SIG-M5 (cell line): ENCODE data around the gene CCDC149.

Experiments used
- DNase-seq: peaks from one replicate; lab custom pipeline; 2025; lab: John Stamatoyannopoulos, UW

CCDC149 gene

DNA sequence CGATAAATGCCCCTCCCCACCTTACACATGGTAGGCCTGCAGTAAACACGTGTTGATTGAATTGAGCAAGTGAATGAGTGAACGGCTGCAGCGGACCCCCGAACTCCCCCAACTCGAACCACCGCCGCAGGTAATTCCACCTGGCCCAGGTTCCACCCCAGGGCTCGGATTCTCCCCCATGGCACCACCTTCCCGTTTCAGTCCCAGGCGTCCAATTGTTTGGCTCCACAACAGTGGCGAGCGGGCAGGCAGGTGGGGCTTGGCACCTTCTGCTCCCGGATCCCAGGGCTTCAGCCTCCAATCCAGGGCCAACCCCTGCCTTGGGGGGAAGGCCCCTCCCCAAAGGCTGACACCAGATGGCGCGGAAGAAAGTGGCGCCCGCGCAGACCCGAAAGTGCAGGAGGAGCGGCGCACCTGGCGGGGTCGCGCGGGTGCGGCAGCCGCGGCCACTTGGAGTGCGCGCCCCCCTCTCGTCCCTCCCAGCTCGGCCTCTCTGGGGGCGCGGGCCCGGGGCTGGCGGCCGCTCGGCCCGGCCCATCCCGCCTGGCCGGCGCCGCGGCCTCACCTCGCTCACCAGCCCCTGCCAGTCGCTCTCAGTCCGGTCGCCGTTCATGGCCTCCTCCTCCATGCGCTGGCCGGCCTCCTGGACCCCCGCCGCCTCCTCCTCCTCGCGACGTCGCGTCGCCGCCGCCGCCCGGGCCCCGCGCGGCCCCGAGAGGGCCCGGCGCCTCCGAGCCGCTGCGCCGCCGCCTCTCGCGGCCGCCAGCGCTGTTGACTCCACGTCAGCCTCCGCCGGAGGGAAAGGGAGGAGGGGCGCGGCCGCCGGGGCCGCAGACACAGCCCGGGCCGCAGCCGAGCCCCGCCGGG, at the start of gene CCDC149:
Gene CCDC149 (minus strand): TSS at position 791 of the 867 bp plus-strand sequence. CDS start 178 bp downstream, at position 613.
- no peak for DNase-seq

DNA sequence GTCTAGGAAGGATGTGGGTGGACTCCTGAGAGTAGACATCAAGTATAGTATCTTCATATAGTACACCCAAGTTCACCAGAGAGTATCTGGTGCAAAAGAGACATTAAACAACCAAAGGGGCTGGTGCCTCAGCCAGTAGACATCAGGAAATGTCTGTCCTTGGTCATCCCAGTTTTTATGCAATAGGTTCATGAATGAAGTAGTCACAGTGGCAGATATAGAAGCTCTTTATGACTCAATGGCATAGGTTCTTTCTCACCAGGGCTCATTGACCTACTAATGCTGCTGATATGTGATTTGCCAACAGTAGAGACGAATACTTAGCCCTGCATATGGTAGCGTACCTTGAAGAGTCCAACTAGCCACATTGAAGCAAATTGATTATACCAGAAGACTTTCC, 45.0 kb upstream of the CCDC149 start:
- DNase-seq, result no peak

DNA sequence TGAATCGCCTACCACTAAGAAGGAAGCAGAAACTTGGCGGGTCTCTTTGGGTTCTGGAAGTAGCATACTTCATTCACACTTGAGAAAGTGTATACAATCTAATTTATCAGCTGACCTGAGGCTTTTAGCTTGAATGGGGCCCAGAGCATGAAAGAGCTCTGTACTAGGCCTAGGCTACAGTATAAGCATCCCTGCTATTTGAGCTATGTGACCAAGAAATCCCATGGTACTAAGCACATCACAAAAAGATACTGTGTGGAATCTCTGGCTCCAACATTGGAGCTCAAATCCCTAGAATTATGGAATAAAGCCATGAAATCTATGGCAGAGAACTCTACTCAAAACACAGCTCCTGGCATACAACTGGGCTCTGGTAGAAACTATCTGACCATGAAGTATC, 43.9 kb upstream of the CCDC149 start:
- DNase-seq, result no peak

DNA sequence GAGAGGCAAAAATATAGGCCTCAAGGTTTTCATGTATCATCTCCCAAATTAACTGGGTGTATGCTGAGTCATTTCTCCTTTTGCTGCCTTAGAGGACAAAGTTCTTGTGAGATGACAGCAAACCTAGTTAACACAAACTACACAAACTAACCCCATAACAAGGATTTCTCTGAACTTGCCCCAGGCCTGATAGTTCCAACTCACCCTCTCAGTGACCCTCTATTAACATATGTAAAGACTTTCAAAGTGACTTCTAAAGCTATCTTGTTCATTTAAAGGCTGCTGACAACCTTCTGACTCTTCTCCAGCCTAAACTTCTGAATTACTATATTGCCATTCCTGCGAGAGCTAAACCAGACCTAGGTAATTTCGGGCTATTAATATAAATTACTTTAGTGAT, 43.2 kb upstream of the CCDC149 start:
- DNase-seq, result no peak

DNA sequence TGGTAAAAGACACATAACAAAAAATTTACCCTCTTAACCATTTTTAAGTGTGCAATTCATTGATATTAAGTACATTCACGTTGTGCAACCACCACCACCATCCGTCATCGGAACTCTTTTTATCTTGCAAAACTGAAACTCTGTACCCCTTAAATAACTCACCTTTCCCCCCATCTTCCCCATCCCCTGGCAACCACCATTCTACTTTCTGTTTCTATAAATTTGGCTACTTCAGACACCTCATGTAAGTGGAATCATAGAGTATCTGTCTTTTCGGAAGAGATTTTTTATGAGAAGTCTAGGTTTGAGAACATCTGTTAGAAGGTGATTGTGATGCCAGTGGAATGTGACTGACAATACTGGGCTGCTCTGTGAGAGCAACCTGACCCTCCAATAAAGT, 39.8 kb upstream of the CCDC149 start:
- no peak for DNase-seq

DNA sequence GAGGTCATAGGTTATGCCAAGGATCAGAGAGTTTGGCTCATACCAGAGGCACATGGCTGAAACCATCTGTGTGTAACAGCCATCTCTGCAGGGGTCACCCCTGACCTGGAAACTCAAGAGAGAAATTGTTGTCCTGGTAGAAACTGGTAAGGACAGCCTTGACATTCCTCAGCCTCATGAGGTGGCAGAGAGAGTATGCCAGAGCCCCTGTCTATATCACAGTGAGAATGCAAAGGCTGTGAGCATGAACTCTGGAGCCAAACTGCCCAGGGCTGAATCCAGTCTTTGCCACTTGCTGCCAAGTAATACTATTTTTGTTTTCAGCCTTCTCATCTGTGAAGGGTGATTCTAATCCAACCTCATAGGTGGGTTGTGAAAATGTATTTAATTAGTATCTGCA, 37.1 kb upstream of the CCDC149 start:
- DNase-seq, result no peak

DNA sequence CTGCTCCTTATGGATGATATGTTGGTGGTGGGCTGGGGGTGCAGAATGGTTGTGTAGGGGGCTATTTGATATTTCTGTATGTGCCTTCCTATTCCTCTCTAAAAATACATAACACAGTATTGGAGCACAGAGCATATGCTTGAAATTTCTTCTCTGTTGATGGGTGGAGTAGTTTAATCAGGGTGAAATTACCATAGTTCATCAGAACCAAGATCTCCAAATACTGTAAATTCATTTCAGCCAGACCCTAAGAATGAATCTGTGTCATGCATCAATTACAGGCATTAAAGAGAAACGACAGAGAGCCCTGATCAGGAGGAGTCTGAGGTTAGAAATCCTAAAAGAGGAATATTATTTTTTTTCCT, 25.1 kb upstream of the CCDC149 start:
- DNase-seq, result no peak

DNA sequence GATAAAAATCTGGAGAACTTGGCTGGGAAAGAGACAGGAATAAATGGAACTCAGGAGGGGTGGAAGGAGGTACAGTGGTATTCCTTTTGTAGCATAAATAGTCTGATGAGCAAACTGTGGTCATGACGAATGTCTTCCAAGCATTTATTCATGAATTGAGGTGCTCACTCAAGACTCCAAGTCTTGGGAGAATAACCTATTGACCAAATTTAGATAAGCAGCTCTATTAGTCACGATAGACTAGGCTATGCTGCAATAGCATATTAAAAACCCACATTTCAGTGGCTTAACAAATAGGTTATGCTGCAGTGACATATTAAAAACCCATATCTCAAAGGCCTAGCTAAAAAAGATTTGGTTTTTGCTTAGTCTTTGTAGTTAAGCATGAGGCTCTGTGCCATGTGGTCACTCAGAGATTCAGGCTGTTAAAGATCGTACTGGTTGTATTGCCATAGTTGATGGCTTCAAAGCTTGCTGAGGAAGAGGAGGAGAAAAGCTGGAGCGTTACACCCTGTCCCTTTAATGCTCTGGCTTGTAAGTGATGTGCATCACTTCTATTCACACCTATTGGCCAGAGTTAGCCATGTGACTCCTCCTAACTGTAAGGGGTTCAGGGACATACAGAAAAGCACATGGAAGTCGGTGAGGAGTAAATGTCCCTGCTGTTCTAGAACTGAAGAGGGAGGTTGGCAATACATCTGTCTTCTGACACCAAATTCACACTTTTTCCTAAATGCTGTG, 24.5 kb upstream of the CCDC149 start:
- no peak for DNase-seq

DNA sequence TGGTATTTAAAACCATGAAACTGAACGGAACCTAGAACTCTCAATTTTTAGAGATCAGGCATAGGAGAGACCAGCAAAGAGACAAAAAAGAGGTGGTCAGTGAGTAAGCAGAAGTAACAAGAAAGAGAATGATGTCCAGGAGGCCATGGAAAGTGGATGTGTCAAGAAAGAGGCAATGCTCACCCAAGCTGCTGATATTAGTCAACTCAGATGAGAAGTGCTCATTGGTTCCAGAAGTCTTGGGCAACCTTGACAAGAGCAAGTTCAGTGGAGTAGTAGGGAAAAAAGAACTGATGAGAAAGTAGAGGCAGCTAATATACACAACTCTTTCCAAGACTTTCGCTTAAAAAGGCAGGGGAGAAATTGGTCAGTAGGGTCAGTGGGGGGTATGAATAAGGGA, 23.0 kb upstream of the CCDC149 start:
- no peak for DNase-seq

DNA sequence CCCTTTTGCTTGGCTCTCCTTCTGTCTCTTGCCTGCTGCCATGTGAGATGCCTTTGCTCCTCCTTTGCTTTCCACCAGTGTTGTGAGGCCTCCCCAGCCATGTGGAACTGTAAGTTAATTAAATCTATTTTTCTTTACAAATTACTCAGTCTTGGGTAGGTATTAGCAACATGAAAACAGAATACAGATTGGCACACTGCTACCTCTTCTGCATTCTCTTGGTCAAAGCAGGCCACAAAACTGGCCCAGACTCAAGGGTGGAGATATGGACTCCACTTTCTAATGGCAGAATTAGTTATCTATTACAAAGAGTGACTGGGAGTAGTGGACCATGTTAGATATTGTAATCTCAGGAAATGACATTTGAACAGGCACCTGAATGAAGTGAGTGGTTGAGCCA, 21.5 kb upstream of the CCDC149 start:
- DNase-seq, result no peak

DNA sequence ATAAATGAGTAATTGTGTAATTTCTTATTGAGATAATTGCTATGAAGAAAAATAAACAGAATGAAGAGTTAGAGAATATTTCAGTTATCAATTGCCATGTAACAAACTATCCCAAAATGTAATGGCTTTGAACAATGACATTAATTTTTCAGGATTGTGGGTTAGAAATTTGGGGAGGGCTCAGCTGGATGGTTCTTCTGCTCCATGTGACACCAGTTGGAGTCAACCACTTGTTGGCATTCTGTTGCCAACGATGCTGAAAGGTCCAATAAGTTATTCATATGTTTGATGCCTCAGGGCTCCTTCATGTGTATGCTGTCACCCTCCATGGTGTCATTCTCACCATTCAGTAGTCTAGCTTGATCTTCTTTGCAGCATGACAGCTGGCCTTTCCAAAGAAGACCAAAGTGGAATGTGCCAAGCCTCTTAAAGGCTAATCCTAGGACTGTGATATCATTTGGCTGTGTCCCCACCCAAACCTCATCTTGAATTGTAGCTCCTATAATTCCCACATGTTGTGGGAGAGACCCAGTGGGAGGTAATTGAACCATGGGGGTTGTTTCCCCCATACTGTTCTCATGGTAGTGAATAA, 20.9 kb upstream of the CCDC149 start:
- no peak for DNase-seq

DNA sequence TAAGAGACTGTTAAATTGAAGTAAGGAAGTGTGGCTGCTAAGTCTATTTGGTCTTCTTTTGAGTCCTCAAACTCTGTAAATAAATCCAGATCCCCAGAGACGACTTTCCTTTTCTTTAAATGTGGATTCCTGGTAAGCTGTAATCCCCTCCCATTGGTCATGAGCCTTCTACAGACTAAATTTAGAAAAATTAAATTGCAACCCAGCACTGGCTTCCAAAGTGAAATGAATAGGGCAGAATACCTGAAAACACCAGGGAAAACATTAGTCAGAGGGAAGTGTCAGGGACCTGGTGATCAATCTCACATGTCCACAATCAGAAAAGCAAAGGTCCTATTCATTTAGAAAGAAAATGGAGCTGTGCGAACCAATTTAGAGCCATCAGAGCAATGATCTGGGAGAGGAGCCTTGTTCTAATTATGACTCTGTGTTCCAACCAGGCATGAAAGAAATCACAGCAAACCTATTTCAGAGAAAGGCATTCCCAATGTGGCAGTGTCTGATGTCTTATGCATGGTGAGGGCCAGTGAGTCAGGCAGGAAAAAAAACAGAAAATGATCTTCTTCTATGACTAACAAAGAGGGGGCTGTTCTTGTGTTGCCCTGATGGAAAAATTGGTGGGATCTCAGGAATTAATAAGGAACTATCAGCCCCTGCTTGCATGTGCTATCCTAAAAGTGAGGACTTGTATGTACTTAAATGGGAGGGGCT, 19.8 kb upstream of the CCDC149 start:
- no peak for DNase-seq

DNA sequence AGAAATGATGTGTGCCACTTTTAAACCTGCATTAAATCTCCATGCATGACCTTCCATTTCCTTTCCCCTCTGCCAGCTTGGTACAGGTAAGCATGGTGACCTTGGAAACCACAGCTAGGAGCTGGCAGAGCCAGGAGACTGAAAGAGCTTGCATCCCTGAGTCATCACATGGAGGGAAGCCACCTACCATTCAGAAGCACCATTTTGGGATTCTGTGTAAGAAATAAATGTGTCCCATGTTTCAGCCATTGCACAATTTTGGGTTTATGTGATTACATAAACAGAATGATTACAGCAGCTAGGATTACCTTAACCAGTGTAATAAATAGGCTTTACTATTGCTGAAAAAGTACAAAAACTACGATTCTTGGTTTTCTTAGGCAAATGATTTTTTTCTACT, 17.3 kb upstream of the CCDC149 start:
- no peak for DNase-seq

DNA sequence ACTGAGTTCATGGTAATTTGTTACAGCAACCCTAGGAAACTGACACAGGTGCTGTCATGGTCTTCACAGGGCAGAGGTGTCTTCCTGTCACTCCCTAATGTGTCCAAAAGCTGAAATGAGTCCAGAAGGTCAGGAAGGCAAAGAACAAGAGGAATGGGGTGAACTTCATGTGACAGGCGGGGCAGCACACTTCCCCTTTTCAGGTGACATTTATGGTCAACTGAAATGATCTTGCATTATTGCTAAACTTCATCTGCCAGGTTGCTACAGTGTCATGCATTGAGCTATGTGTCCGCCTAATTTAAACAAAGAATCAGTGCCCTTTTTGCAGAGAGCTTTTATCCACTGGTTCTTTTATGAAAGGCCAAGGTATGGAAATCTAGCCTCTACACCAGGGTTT, 15.9 kb upstream of the CCDC149 start:
- DNase-seq, result no peak

DNA sequence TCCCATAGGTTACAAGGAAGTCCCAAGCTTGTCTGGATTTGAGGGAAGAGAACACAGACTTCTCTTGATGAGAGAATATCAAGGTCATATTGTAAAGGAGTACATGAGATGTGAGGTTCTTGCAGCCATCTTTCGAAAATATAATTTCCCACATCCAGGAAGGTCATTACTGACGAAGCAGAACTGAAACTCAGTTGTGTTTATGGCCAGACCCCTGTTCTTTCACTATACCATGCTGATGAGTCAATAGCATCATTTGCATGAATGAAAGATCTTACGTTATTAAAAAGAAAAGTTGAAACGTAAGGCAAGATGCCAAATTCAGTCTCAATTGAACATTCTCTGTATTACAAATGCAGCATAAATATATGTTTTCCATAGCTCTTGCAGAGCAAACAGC, 14.2 kb upstream of the CCDC149 start:
- DNase-seq, result no peak

DNA sequence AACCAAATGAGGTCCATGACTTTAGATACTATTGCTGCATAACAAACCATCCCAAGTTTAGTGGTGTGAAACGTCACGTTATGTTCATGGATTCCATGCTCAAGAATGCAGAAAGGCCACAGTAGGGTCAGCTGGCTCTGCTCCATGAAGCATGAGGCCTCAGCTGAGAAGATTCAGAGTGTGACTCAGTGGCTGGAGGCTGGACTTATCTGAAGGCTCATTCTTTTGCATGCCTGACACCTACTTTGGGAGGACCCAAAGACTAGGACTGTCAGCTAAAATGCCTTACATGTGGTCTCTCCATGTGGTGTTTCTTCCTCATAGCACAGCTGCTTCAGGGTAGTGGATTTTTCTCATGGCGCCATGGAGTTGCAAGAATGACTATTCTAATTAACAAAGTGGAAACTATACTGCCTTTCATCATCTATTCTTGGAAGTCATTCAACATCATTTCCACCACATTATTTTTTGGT, 11.5 kb upstream of the CCDC149 start:
- DNase-seq, result no peak

DNA sequence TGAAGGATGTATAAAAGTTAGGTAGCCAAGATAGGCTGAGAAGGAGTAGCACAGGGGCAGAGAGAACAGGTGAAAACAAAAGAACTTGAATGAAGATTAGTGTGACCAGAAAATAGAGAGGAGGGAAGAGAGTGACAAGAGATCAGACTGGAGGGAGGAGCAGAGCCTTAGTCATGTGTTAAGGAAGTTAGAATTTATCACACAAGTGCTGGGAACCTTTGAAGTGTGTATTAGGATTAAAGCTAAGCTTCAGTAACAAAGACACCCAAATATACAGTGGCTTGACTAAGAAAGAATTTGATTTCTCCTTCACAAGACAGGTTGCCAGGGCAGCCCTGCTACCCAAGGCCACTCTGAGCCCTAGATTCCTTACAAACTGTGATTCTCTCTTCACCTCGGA, 10.7 kb upstream of the CCDC149 start:
- no peak for DNase-seq

DNA sequence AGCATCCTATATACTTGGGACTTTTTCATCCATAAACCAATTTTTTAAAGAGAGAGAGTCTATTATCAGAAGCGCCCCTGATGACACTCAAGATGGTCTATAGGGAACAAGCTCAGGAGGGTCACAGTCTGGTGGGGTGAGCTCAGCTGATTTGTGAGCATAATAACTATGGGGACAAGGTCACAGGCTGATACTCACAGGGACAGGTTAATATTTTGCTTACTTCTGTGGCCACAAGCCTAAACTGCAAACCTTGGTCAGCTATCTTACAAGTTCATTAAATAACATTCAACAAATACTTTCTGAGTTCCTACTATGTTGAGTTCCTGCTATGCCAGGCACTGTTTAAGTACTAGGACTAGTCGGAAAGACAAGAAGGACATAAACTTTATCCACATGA, 10.2 kb upstream of the CCDC149 start:
- no peak for DNase-seq

DNA sequence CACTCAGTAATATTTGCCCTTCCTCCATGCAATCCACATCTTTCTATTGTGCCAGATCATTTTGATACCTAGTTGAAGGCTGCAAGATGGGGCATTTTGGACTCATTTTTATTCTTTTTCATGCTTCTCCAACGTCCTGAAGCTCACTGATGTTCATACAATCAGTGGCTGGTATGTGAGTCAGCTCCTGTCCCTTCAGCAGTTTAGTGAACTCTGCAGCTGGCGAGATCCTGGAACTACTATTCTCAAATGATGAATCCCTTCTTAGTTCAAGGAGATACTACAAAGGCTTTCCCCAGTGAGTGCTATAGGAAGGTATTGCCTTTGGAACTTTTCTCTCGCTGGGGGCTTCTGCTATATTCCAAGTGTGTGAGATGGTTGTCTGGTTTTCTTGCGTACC, 9.6 kb upstream of the CCDC149 start:
- no peak for DNase-seq

DNA sequence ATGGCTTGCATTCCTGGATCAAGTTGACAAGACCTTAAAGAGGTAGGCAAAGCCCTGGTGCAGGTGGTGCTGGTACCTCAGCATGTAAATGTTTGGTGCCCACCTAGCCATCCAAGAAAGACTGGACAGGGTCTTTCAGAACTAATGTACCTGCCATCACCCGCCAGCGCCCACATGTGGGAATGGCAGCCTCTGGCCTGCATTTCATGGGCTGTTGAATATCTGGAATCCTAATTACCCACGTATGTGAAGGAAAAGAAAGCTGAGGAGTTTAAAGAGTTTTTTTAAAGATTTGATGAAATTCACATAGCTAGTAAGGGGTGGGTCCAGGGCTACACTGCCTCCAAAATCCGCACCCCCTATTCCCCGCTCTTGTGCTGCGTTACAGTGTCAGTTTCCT, 8.6 kb upstream of the CCDC149 start:
- DNase-seq, result no peak

DNA sequence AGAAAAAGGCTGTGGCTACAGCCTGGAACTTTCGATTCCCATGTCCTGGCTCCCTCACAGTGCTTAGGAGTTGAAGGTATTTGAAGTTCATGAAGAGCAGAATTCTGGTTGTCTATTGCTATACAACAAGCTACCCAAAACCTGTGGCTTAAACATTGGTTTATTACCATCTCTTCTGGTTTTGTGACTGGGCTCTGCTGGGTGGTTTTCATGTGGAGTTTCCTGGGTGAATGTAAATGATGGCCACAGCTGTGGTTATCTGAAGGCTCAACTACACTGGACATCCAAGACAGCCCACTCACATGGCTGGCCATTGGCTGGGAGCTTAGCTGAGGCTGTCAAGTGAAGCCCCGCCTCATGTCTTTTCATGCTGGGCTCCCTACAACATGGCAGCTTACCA, 7.2 kb upstream of the CCDC149 start:
- no peak for DNase-seq

DNA sequence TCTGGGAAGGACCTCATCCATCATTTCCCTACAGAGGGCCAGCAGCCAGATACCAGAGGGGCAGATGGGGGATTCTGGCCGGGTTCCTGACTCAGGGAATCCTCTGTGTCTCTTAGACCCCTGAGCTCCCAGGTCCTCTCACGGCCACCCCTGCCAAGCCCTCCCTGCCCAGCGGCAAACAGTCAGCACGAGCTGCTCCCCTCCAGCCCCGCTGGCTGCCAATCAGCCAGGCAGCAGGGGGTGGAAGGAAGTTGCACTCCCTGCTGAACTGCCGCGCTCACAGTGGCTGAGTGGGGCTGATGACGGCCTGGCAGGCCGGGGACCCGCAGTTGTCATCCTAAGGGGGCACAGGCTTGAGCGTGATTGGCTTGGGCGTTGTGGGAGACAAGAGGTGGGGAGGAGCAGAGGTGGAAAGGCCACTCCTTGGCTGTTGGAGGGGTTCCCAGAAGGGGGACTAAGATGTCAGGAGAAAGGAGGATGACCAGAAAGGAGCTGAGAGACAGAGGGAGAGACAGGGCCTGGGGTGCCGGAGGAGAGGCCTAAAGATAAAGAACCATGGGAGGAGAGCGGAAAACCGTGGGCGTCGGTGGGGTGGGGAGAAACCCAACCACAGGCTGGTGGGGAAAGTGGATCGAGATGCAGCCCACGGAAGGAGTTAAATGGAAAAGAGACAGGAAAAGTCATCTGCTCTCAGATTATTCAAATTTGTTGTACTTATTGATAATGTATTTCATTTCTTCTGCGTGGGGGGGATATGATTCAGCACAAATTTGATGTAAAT, 4.4 kb upstream of the CCDC149 start:
- no peak for DNase-seq
